GM19372 (cell line): Measurements from ENCODE around the gene RBM20.
"Not testable (repeated sequence)": the region's sequence is repeated elsewhere in the genome, so short reads cannot be mapped to it uniquely, and the experiment has no call there.

Experiments used
- ATAC-seq: cut with Tn5 transposase; IDR thresholded peaks from one replicate; pipeline ENCODE4 v1.9.1; 2021; ENCODE audit warnings: mild to moderate bottlenecking, low read depth, moderate library complexity; ENCODE audit not compliant: unreplicated experiment

Gene RBM20

GRCh38 chr10:110643653-110644597, at the start of gene RBM20:
TSS of gene RBM20 (plus strand) at chr10:110644336. CDS start at chr10:110644455, 119 bp downstream.
- ATAC-seq, result no peak

- ATAC-seq, result no peak
Measured at GRCh38 chr10:110597476-110597875, 46.7 kb upstream of the RBM20 start.

GRCh38 chr10:110600487-110601101, 43.5 kb upstream of the RBM20 start:
- ATAC-seq, result no peak

- ATAC-seq, result no peak
Measured at GRCh38 chr10:110601581-110601980, 42.6 kb upstream of the RBM20 start.

GRCh38 chr10:110608087-110608486, 36.0 kb upstream of the RBM20 start:
- no peak for ATAC-seq

- ATAC-seq, result no peak
Measured at GRCh38 chr10:110609605-110610004, 34.5 kb upstream of the RBM20 start.

- ATAC-seq, result no peak
Measured at GRCh38 chr10:110610308-110610774, 33.8 kb upstream of the RBM20 start.

- not testable (repeated sequence) for ATAC-seq
Measured at GRCh38 chr10:110610781-110611180, 33.4 kb upstream of the RBM20 start.

- no peak for ATAC-seq
Measured at GRCh38 chr10:110612087-110612486, 32.0 kb upstream of the RBM20 start.

- ATAC-seq, result no peak
Measured at GRCh38 chr10:110612629-110613028, 31.5 kb upstream of the RBM20 start.

- ATAC-seq, result no peak
Measured at GRCh38 chr10:110613341-110613995, 30.7 kb upstream of the RBM20 start.

GRCh38 chr10:110613996-110614495, 30.1 kb upstream of the RBM20 start:
- no peak for ATAC-seq

- ATAC-seq, result no peak
Measured at GRCh38 chr10:110615057-110615747, 28.9 kb upstream of the RBM20 start.

- ATAC-seq, result no peak
Measured at GRCh38 chr10:110616493-110617033, 27.6 kb upstream of the RBM20 start.

GRCh38 chr10:110617425-110618229, 26.5 kb upstream of the RBM20 start:
- ATAC-seq, result no peak

- no peak for ATAC-seq
Measured at GRCh38 chr10:110618230-110618610, 25.9 kb upstream of the RBM20 start.

GRCh38 chr10:110619514-110620397, 24.4 kb upstream of the RBM20 start:
- no peak for ATAC-seq

- no peak for ATAC-seq
Measured at GRCh38 chr10:110620398-110620719, 23.8 kb upstream of the RBM20 start.
